Lung (tissue), 12 donors: ENCODE measurements around the gene ADM. TPM values are rescaled to one million over a fixed set of nuclear protein-coding genes. Genes with fewer than 3 reads are reported as not detected.

Source experiments
- ATAC-seq: fragments of 200-7000 bp; cut with Tn5 transposase; one replicate; pipeline ENCODE4 v1.9.1; 2020; ENCODE audit warnings: moderate number of reproducible peaks; ENCODE audit not compliant: insufficient read depth, low FRiP score
- DNase-seq, 3 donors: peaks; one replicate each; pipeline ENCODE4 v3.0.0-alpha.2; 2013 to 2017
- H3K27ac ChIP-seq, 2 donors: one replicate each; pipeline ENCODE4 v1.5.1; 2013; ENCODE audit warnings: mild to moderate bottlenecking in 2 of 2, moderate library complexity in 2 of 2, control low read depth in 1 of 2, inconsistent platforms in 1 of 2, low read depth in 1 of 2, low read length in 1 of 2
- H3K27me3 ChIP-seq, 3 donors: one replicate each; pipeline ENCODE4 v1.5.1; 2013; ENCODE audit warnings: low read length in 2 of 3; ENCODE audit not compliant: control insufficient read depth in 3 of 3, insufficient read depth in 3 of 3
- H3K36me3 ChIP-seq, 4 donors: one replicate each; pipeline ENCODE4 v1.5.1; 2013; ENCODE audit warnings: low read length in 4 of 4, mild to moderate bottlenecking in 1 of 4, moderate library complexity in 1 of 4; ENCODE audit not compliant: control insufficient read depth in 4 of 4, insufficient read depth in 4 of 4
- H3K4me1 ChIP-seq, 5 donors: one replicate each; pipeline ENCODE4 v1.5.1; 2013; ENCODE audit warnings: low read length in 5 of 5, mild to moderate bottlenecking in 2 of 5, moderate library complexity in 1 of 5; ENCODE audit not compliant: control insufficient read depth in 5 of 5, insufficient read depth in 5 of 5
- H3K4me3 ChIP-seq: one replicate; pipeline ENCODE4 v1.5.1; 2013; ENCODE audit warnings: mild to moderate bottlenecking, control low read depth, moderate library complexity
- H3K9ac ChIP-seq, 2 donors: one replicate each; pipeline ENCODE4 v1.5.1; 2013; ENCODE audit warnings: low read length in 2 of 2, control low read depth in 1 of 2; ENCODE audit not compliant: insufficient read depth in 1 of 2
- H3K9me3 ChIP-seq, 4 donors: one replicate each; pipeline ENCODE4 v1.5.1; 2013; ENCODE audit warnings: low read length in 3 of 4, mild to moderate bottlenecking in 1 of 4, moderate library complexity in 1 of 4; ENCODE audit not compliant: control insufficient read depth in 4 of 4, insufficient read depth in 3 of 4
- WGBS, 2 donors: extraction: QIAGEN DNeasy Blood & Tissue Kit; methylation state at CpG; one replicate each; pipeline ENCODE4 v1.1.7; 2013; 5-methylcytosine and 5-hydroxymethylcytosine counted together
- polyA plus RNA-seq, 2 donors: library from polyadenylated mRNA; stranded (reverse); fragments of 200-250 nt; gene quantifications; one replicate each; pipeline ENCODE4 v1.2.1, GENCODE V29; 2013
- total RNA-seq, 2 donors: library from RNA; depleted of rRNA in 1 of 2; stranded (reverse); fragments of >200 nt in 1 of 2; gene quantifications; one replicate each; pipeline ENCODE4 v1.2.1, GENCODE V29; 2014 to 2021
- TF ChIP-seq, protein P1 (sequence below): IDR thresholded peaks from 2 replicates; pipeline ENCODE4 v1.5.1; 2012; ENCODE audit warnings: mild to moderate bottlenecking; ENCODE audit errors: control extremely low read depth, extremely low read depth
- donor health status: control.
- donor health status: control.
- donor health status: Bipolar disorder and iron deficiency.
- donor health status: healthy.
- donor health status: DM: yes; HTN: yes; CAD: no.

Gene ADM
- total and polyA plus RNA-seq, 4 donors: 16.2 to 349 (median 44.7) TPM

DNA sequence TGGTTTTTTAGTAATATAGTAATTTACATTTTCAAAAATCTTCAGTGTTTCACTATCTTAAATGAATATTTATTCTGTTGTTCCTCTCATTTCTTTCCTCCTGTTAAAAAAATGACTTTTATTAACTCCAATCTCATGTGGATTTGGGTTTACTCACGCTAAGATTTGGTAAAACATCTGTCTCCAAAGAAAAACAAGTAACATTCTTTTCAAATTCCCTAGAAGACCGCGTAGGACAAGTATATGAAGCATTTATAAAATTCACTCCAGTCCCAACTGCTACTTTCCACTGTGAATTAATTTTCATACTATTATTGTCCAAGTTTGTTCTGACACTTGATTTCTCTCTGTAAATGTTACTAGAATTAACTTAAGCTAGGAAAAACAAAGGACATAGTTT is 37.1 kb upstream of the ADM start:
- Histone ChIP-seq H3K4me3 (no peak overlapping the region), H3K9me3 (no peaks in the 10 kb centered on the region), H3K27ac (no peak overlapping the region), H3K27me3 (no peaks in the 10 kb centered on the region), H3K9ac (no peak overlapping the region), H3K36me3 (peaks cover 0 to 6% (median 0%) of the 10 kb centered on the region in 4 donors), H3K4me1 (peaks cover 0 to 11% (median 0%) of the 10 kb centered on the region in 5 donors)
- no peak for ATAC-seq
- TF ChIP-seq, protein P1, sequence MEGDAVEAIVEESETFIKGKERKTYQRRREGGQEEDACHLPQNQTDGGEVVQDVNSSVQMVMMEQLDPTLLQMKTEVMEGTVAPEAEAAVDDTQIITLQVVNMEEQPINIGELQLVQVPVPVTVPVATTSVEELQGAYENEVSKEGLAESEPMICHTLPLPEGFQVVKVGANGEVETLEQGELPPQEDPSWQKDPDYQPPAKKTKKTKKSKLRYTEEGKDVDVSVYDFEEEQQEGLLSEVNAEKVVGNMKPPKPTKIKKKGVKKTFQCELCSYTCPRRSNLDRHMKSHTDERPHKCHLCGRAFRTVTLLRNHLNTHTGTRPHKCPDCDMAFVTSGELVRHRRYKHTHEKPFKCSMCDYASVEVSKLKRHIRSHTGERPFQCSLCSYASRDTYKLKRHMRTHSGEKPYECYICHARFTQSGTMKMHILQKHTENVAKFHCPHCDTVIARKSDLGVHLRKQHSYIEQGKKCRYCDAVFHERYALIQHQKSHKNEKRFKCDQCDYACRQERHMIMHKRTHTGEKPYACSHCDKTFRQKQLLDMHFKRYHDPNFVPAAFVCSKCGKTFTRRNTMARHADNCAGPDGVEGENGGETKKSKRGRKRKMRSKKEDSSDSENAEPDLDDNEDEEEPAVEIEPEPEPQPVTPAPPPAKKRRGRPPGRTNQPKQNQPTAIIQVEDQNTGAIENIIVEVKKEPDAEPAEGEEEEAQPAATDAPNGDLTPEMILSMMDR: no peak
- no peak for DNase-seq
- WGBS, 2 donors: 92 to 96% methylated on average over 3 of the region's 3 CpGs

DNA sequence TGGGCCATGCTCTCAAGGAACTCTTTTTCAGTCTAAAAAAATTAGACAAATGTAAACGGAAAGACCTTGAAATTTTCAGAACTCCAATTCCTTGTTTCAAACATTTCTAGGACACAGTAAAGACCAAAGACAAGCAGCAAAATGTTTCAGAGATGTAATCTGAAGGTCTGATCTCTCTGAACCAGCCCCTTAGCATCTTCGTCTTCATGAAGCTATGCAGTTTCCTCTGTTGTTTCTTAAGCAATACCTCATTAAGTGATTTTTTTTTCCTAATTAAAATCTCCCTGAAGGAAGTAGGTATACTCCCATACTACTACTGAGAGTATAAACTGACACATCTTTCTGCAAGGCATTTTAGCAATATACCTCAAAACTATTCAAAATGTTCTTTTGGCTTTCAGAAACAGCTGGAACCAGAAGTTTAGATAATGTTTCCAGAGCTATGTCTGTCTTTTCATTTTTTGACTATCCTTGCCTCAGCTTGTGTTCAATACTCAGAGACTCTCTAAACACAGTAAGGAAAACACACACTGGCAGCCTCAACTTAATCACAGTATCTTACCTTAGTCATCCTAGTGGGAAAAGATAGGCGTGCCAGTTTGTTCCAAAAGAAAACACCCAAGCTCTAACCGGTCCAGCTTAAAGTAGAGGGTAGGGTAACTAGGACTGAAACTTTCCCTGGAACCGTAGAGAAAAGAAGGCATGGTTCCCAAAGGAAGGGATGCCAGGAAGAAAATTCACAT is 36.0 kb upstream of the ADM start:
- Histone ChIP-seq H3K36me3 (peaks cover 0 to 6% (median 0%) of the 10 kb centered on the region in 4 donors), H3K4me3 (no peak overlapping the region), H3K27me3 (no peaks in the 10 kb centered on the region), H3K9me3 (no peaks in the 10 kb centered on the region), H3K27ac (no peak overlapping the region), H3K4me1 (peaks cover 0 to 9% (median 2%) of the 10 kb centered on the region in 5 donors), H3K9ac (peak overlapping the region in 1 of 2 donors; percentile 49)
- no peak for ATAC-seq
- TF ChIP-seq, protein P1: no peak
- WGBS, 2 donors: 59 to 62% methylated on average over 5 of the region's 5 CpGs
- DNase-seq: no peak

DNA sequence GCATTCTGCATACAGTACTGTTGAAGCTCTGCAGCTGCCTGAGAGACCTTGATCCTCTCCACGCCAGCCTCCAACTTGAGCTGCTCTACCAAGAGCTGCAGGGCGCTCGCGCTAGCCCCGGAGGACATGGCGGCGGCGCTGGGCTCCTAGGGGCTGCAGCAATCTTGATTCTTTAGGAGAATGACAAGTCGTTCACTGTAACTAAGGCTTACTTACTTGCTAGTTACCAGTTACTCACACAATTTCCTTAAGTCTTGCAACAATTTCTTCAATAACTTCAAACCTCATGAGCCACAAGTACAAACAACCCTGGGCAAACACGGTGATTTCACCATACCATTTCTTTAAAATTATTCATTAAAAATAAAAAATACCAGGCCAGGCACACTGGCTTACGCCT is 32.7 kb upstream of the ADM start:
- Histone ChIP-seq H3K27me3 (no peaks in the 10 kb centered on the region), H3K9me3 (no peaks in the 10 kb centered on the region), H3K27ac (no peak overlapping the region), H3K4me3 (no peak overlapping the region), H3K4me1 (peaks cover 0 to 10% (median 0%) of the 10 kb centered on the region in 5 donors), H3K36me3 (peaks cover 0 to 6% (median 0%) of the 10 kb centered on the region in 4 donors), H3K9ac (no peak overlapping the region)
- TF ChIP-seq, protein P1: no peak
- WGBS, 2 donors: 75 to 89% methylated on average over 3 to 11 of the region's 11 CpGs
- ATAC-seq (no peak), DNase-seq (no peak)
